WTC11 (cell line): ENCODE measurements around the gene GAB2.

Experiments
- CTCF ChIP-seq: fragments of 200-600 bp; IDR thresholded peaks from 2 replicates; pipeline ENCODE4 v1.8.0; 2022; ENCODE audit warnings: antibody characterized with exemption
- ESRRA ChIP-seq: sonication (generic); formaldehyde crosslinking; IDR thresholded peaks from 2 replicates; pipeline ENCODE4 v1.8.1; 2022; ENCODE audit warnings: mild to moderate bottlenecking, missing genetic modification reagents, borderline replicate concordance
- ETV6 ChIP-seq: sonication (generic); formaldehyde crosslinking; IDR thresholded peaks from 2 replicates; pipeline ENCODE4 v1.8.1; 2022; ENCODE audit warnings: mild to moderate bottlenecking, missing genetic modification reagents
- IRF2 ChIP-seq: sonication (generic); formaldehyde crosslinking; IDR thresholded peaks from 2 replicates; pipeline ENCODE4 v1.8.0; 2022; ENCODE audit warnings: low read depth, missing genetic modification reagents, borderline replicate concordance
- MLX ChIP-seq: sonication (generic); formaldehyde crosslinking; IDR thresholded peaks from 2 replicates; pipeline ENCODE4 v1.8.1; 2023; ENCODE audit warnings: mild to moderate bottlenecking, missing genetic modification reagents, moderate library complexity
- SMAD3 ChIP-seq: sonication (generic); formaldehyde crosslinking; IDR thresholded peaks from 2 replicates; pipeline ENCODE4 v1.8.0; 2022; ENCODE audit warnings: missing genetic modification reagents, mild to moderate bottlenecking, borderline replicate concordance
- TEAD4 ChIP-seq: sonication (generic); formaldehyde crosslinking; IDR thresholded peaks from 2 replicates; pipeline ENCODE4 v1.8.0; 2022; ENCODE audit warnings: mild to moderate bottlenecking, missing genetic modification reagents
- USF1 ChIP-seq: sonication (generic); formaldehyde crosslinking; IDR thresholded peaks from 2 replicates; pipeline ENCODE4 v1.8.0; 2022; ENCODE audit warnings: mild to moderate bottlenecking, missing genetic modification reagents
- USF2 ChIP-seq: sonication (generic); formaldehyde crosslinking; IDR thresholded peaks from 2 replicates; pipeline ENCODE4 v1.8.1; 2023; ENCODE audit warnings: mild to moderate bottlenecking, missing genetic modification reagents, moderate library complexity

GRCh38 chr11:78441956-78442355 lies 24.3 kb upstream of the GAB2 start:
- TF ChIP-seq USF2 (no peak), ETV6 (no peak), CTCF (no peak), USF1 (CRISPR knock-in tag) (no peak), TEAD4 (CRISPR knock-in tag) (no peak), IRF2 (no peak), SMAD3 (CRISPR knock-in tag) (no peak), MLX (CRISPR knock-in tag) (no peak), ESRRA (CRISPR knock-in tag) (no peak)
